OCI-LY1 (cell line): ENCODE data around the gene FHIT.

Experiments used
- H2AFZ ChIP-seq: fragments of 200-600 bp; sonication (generic), shearing (Covaris generic); 2 replicates; pipeline ENCODE4 v1.6.0; 2014; ENCODE audit warnings: antibody characterized with exemption, mild to moderate bottlenecking, low read length
- H3F3A ChIP-seq: fragments of 200-600 bp; sonication (generic), shearing (Covaris generic); 2 replicates; pipeline ENCODE4 v1.6.0; 2014; ENCODE audit warnings: mild to moderate bottlenecking, antibody characterized with exemption, low read length, moderate library complexity; ENCODE audit not compliant: insufficient read depth
- H3K27ac ChIP-seq: fragments of 200-600 bp; sonication (generic); 2 replicates; pipeline ENCODE4 v1.5.1; 2014; ENCODE audit warnings: low read length, mixed run types, mild to moderate bottlenecking, low read depth; ENCODE audit not compliant: poor library complexity, severe bottlenecking
- H3K27me3 ChIP-seq: fragments of 200-600 bp; sonication (generic); 2 replicates; pipeline ENCODE4 v1.6.0; 2014; ENCODE audit warnings: antibody characterized with exemption, mild to moderate bottlenecking, low read length, moderate library complexity; ENCODE audit not compliant: insufficient read depth
- H3K36me3 ChIP-seq: fragments of 200-600 bp; sonication (generic); 2 replicates; pipeline ENCODE4 v1.6.1; 2014; ENCODE audit warnings: mild to moderate bottlenecking, antibody characterized with exemption, low read length, moderate library complexity, mixed read lengths; ENCODE audit not compliant: insufficient read depth
- H3K4me1 ChIP-seq: fragments of 200-600 bp; sonication (generic); 2 replicates; pipeline ENCODE4 v1.5.1; 2014; ENCODE audit warnings: mild to moderate bottlenecking, low read length, moderate library complexity; ENCODE audit not compliant: insufficient read depth, severe bottlenecking
- H3K4me2 ChIP-seq: fragments of 200-600 bp; sonication (generic), shearing (Covaris generic); 2 replicates; pipeline ENCODE4 v1.6.1; 2014; ENCODE audit warnings: low read length
- H3K4me3 ChIP-seq: fragments of 200-600 bp; sonication (generic); 2 replicates; pipeline ENCODE4 v1.5.1; 2014; ENCODE audit warnings: low read length, low read depth, mild to moderate bottlenecking, mixed read lengths; ENCODE audit not compliant: poor library complexity, severe bottlenecking
- H3K79me2 ChIP-seq: fragments of 200-600 bp; shearing (Covaris generic); 2 replicates; pipeline ENCODE4 v1.6.1; 2016; ENCODE audit warnings: mixed run types, low read length, mixed read lengths; ENCODE audit not compliant: insufficient read depth
- H3K9ac ChIP-seq: fragments of 200-600 bp; sonication (generic), shearing (Covaris generic); 2 replicates; pipeline ENCODE4 v1.6.1; 2014; ENCODE audit warnings: mild to moderate bottlenecking, low read length, mixed read lengths
- H3K9me2 ChIP-seq: fragments of 200-600 bp; sonication (generic), shearing (Covaris generic); 2 replicates; pipeline ENCODE4 v1.6.1; 2014; ENCODE audit warnings: low read depth, mild to moderate bottlenecking, low read length, mixed read lengths
- H3K9me3 ChIP-seq: fragments of 200-600 bp; shearing (Covaris generic); 2 replicates; pipeline ENCODE4 v1.6.1; 2014; ENCODE audit warnings: low read length, mixed read lengths
- H4K20me1 ChIP-seq: fragments of 200-600 bp; sonication (generic), shearing (Covaris generic); 2 replicates; pipeline ENCODE4 v1.6.0; 2016; ENCODE audit warnings: mild to moderate bottlenecking, low read length; ENCODE audit not compliant: insufficient read depth
- EZH2 ChIP-seq: fragments of 200-600 bp; sonication (generic), shearing (Covaris generic); IDR thresholded peaks from 2 replicates; pipeline ENCODE4 v1.8.0; 2017; ENCODE audit warnings: borderline replicate concordance, mixed run types, mild to moderate bottlenecking, antibody characterized with exemption, low read length, moderate library complexity, mixed read lengths
- TF ChIP-seq, protein P1 (sequence below): fragments of 200-600 bp; sonication (generic), shearing (Covaris generic); IDR thresholded peaks from 2 replicates; pipeline ENCODE4 v1.5.1; 2017; ENCODE audit warnings: mild to moderate bottlenecking, antibody characterized with exemption, low read length, moderate library complexity, mixed read lengths

Gene FHIT

DNA sequence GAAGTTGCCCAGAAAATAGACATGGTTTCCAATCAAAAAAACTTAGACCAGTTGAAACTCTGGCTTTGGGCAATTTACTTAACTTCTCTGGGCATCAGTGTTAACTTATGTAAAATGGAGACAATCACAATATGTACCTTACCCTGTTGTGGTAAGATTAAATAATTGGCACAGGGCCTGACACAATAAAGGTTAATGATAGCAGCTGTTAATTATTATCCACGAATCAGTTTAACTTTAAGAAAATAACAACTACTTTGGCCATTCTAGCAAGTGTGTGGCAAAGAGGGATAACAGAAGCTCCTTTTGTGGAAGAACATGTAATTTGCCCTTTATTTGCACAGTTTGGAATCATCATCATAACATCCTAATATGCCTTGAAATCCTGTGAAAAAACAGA lies 787.6 kb downstream of the FHIT start:
- Histone ChIP-seq H3K4me3 (no peak overlapping the region), H3K79me2 (no peaks in the 10 kb centered on the region), H3K36me3 (no peaks in the 10 kb centered on the region), H3K27me3 (no peaks in the 10 kb centered on the region), H3K27ac (no peak overlapping the region), H4K20me1 (no peaks in the 10 kb centered on the region), H3K9me2 (no peaks in the 10 kb centered on the region), H2AFZ (no peak overlapping the region), H3F3A (no peaks in the 10 kb centered on the region), H3K4me1 (no peaks in the 10 kb centered on the region), H3K9ac (no peak overlapping the region), H3K9me3 (no peaks in the 10 kb centered on the region), H3K4me2 (no peak overlapping the region)
- TF ChIP-seq, protein P1, sequence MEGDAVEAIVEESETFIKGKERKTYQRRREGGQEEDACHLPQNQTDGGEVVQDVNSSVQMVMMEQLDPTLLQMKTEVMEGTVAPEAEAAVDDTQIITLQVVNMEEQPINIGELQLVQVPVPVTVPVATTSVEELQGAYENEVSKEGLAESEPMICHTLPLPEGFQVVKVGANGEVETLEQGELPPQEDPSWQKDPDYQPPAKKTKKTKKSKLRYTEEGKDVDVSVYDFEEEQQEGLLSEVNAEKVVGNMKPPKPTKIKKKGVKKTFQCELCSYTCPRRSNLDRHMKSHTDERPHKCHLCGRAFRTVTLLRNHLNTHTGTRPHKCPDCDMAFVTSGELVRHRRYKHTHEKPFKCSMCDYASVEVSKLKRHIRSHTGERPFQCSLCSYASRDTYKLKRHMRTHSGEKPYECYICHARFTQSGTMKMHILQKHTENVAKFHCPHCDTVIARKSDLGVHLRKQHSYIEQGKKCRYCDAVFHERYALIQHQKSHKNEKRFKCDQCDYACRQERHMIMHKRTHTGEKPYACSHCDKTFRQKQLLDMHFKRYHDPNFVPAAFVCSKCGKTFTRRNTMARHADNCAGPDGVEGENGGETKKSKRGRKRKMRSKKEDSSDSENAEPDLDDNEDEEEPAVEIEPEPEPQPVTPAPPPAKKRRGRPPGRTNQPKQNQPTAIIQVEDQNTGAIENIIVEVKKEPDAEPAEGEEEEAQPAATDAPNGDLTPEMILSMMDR, result no peak
- no peak for TF ChIP-seq EZH2

DNA sequence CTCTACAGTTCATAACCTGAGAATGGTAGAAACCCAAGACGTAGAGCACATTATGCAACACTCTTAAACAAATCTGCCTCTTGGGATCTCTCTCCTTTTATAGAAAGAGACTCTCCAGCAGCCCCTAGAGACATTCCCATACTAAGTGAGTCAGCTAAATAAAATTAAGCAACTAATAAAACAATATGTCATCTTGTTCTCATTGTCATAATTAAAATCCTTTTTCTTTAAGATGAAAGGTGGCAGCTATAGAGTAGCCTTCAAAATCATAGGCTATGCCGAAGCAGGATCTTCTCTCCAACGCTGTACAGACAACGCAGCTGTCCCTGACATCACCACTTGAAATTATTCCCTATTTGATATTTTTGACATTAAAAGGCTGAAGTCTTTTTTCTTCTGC lies 790.0 kb downstream of the FHIT start:
- Histone ChIP-seq H4K20me1 (no peaks in the 10 kb centered on the region), H3K4me2 (no peak overlapping the region), H3K4me3 (no peak overlapping the region), H3K9ac (no peak overlapping the region), H3K27ac (no peak overlapping the region), H3K9me3 (no peaks in the 10 kb centered on the region), H2AFZ (no peak overlapping the region), H3K4me1 (no peaks in the 10 kb centered on the region), H3K9me2 (no peaks in the 10 kb centered on the region), H3K27me3 (no peaks in the 10 kb centered on the region), H3F3A (no peaks in the 10 kb centered on the region), H3K79me2 (no peaks in the 10 kb centered on the region), H3K36me3 (no peaks in the 10 kb centered on the region)
- TF ChIP-seq, protein P1, result no peak
- no peak for TF ChIP-seq EZH2

DNA sequence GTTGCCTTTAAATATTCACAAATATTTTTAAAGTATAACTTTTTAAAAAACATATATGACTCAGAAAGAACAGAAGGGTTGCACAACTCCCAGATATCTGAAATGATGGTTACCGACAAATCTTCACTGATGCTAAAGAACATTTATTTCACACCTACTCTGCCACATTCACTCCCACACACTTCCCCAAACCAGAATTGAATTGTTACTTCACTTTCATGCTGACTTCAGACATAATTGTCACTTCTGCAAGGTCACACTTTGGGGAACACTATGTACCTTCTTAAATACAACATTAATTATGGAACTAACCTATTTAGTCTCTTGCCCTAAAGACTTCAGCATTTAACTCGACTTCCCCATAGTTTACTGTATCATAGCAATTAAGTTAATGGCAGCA lies 795.1 kb downstream of the FHIT start:
- Histone ChIP-seq H3F3A (no peaks in the 10 kb centered on the region), H3K36me3 (no peaks in the 10 kb centered on the region), H3K4me1 (no peaks in the 10 kb centered on the region), H2AFZ (no peak overlapping the region), H3K9me2 (no peaks in the 10 kb centered on the region), H3K27ac (no peak overlapping the region), H3K9ac (no peak overlapping the region), H3K9me3 (no peaks in the 10 kb centered on the region), H3K4me2 (no peak overlapping the region), H3K27me3 (no peaks in the 10 kb centered on the region), H4K20me1 (no peaks in the 10 kb centered on the region), H3K4me3 (no peak overlapping the region), H3K79me2 (no peaks in the 10 kb centered on the region)
- TF ChIP-seq EZH2, result no peak
- TF ChIP-seq, protein P1, result no peak
